Stimulated activated CD8-positive, alpha-beta memory T cell treated with anti-CD3 and anti-CD28 coated beads, Interleukin-4, amount 100 ng/mL, for 24 hours (primary cell): ENCODE data around the gene ZNF793.

Experiments
- DNase-seq: peaks from one replicate; pipeline ENCODE4 v3.0.0-alpha.2; 2020; ENCODE audit warnings: low read depth

ZNF793 gene

GRCh38 chr19:37506387-37507166, at the start of gene ZNF793:
Gene ZNF793 (plus strand): TSS chr19:37506939. CDS start chr19:37523440, 16,501 bp downstream.
- DNase-seq, result peak; percentile 63

- no peak for DNase-seq
Measured at GRCh38 chr19:37466277-37466797, 40.4 kb upstream of the ZNF793 start.

- DNase-seq, result peak; percentile 75
Measured at GRCh38 chr19:37466798-37467607, 39.7 kb upstream of the ZNF793 start, which contains the start of gene ZNF569. Gene ZNF569 (minus strand): TSS chr19:37467444. CDS start chr19:37444921, 22,523 bp downstream.

- no peak for DNase-seq
Measured at GRCh38 chr19:37467608-37468090, 39.1 kb upstream of the ZNF793 start.

GRCh38 chr19:37468961-37469777, 37.6 kb upstream of the ZNF793 start, which contains the start of gene ZNF570:
Gene ZNF570 (plus strand): TSS chr19:37469356. CDS start chr19:37470355, 999 bp downstream.
- DNase-seq, result peak; percentile 76

- DNase-seq, result no peak
Measured at GRCh38 chr19:37470216-37470615, 36.5 kb upstream of the ZNF793 start.

- DNase-seq, result no peak
Measured at GRCh38 chr19:37472165-37472564, 34.6 kb upstream of the ZNF793 start.

GRCh38 chr19:37484406-37485168, 22.2 kb upstream of the ZNF793 start:
- no peak for DNase-seq

- DNase-seq, result no peak
Measured at GRCh38 chr19:37492213-37492612, 14.5 kb upstream of the ZNF793 start.

- DNase-seq, result no peak
Measured at GRCh38 chr19:37505958-37506386, 767 bp upstream of the ZNF793 start.

GRCh38 chr19:37507167-37507464, 377 bp downstream of the ZNF793 start:
- no peak for DNase-seq

- DNase-seq, result no peak
Measured at GRCh38 chr19:37511186-37511585, 4.4 kb downstream of the ZNF793 start.

- no peak for DNase-seq
Measured at GRCh38 chr19:37511821-37512220, 5.1 kb downstream of the ZNF793 start.

GRCh38 chr19:37513397-37513796, 6.7 kb downstream of the ZNF793 start:
- no peak for DNase-seq

GRCh38 chr19:37519890-37520289, 13.2 kb downstream of the ZNF793 start:
- DNase-seq, result no peak

- DNase-seq, result no peak
Measured at GRCh38 chr19:37537391-37537947, 30.7 kb downstream of the ZNF793 start.

GRCh38 chr19:37551129-37551993, 44.6 kb downstream of the ZNF793 start:
- DNase-seq, result peak; percentile 10

- no peak for DNase-seq
Measured at GRCh38 chr19:37563518-37563917, 56.8 kb downstream of the ZNF793 start.

- DNase-seq, result no peak
Measured at GRCh38 chr19:37564624-37565369, 58.1 kb downstream of the ZNF793 start.
